Activated CD4-positive, alpha-beta T cell treated with anti-CD3 and anti-CD28 coated beads, Interleukin-2, amount 50 U/mL, for 16 hours (primary cell): ENCODE measurements around the gene TRANK1.
"Not testable (repeated sequence)": the region's sequence is repeated elsewhere in the genome, so short reads cannot be mapped to it uniquely, and the experiment has no call there.

Experiments
- DNase-seq: peaks from one replicate; pipeline ENCODE4 v3.0.0-alpha.2; 2020

Gene TRANK1

GRCh38 chr3:36956155-36956554 is 11.3 kb upstream of the TRANK1 start:
- no peak for DNase-seq

GRCh38 chr3:36954452-36955134 is 9.7 kb upstream of the TRANK1 start:
- no peak for DNase-seq

GRCh38 chr3:36947814-36948213 is 3.0 kb upstream of the TRANK1 start:
- DNase-seq: not testable (repeated sequence)

- DNase-seq: no peak
These were observed 603 bp upstream of the TRANK1 start for GRCh38 chr3:36945333-36945980.

- DNase-seq: peak; percentile 14
These were observed 728 bp downstream of the TRANK1 start for GRCh38 chr3:36944012-36944640.

- DNase-seq: no peak
These were observed 1.3 kb downstream of the TRANK1 start for GRCh38 chr3:36943601-36944000.

GRCh38 chr3:36942638-36943248 is 2.1 kb downstream of the TRANK1 start:
- no peak for DNase-seq

- DNase-seq: no peak
These were observed 3.2 kb downstream of the TRANK1 start for GRCh38 chr3:36941658-36942057.

GRCh38 chr3:36941162-36941561 is 3.7 kb downstream of the TRANK1 start:
- no peak for DNase-seq

GRCh38 chr3:36937492-36937891 is 7.4 kb downstream of the TRANK1 start:
- DNase-seq: no peak

- DNase-seq: no peak
These were observed 11.1 kb downstream of the TRANK1 start for GRCh38 chr3:36933540-36934296.

GRCh38 chr3:36931424-36931823 is 13.4 kb downstream of the TRANK1 start:
- DNase-seq: not testable (repeated sequence)

GRCh38 chr3:36928220-36928619 is 16.6 kb downstream of the TRANK1 start:
- no peak for DNase-seq

- DNase-seq: no peak
These were observed 18.5 kb downstream of the TRANK1 start for GRCh38 chr3:36926292-36926897.

- no peak for DNase-seq
These were observed 19.9 kb downstream of the TRANK1 start for GRCh38 chr3:36924744-36925521.

GRCh38 chr3:36923981-36924743 is 20.7 kb downstream of the TRANK1 start:
- no peak for DNase-seq

- DNase-seq: no peak
These were observed 21.3 kb downstream of the TRANK1 start for GRCh38 chr3:36923523-36923943.

GRCh38 chr3:36920884-36921567 is 23.8 kb downstream of the TRANK1 start:
- DNase-seq: no peak

- DNase-seq: no peak
These were observed 25.3 kb downstream of the TRANK1 start for GRCh38 chr3:36919439-36920160.

- DNase-seq: peak; percentile 59
These were observed 26.8 kb downstream of the TRANK1 start for GRCh38 chr3:36918050-36918449.
